GM19455 (cell line): ENCODE measurements around the gene ARHGAP24.
"Not testable (repeated sequence)": the region's sequence is repeated elsewhere in the genome, so short reads cannot be mapped to it uniquely, and the experiment has no call there.

Source experiments
- ATAC-seq: cut with Tn5 transposase; IDR thresholded peaks from one replicate; pipeline ENCODE4 v1.9.1; 2021; ENCODE audit not compliant: unreplicated experiment

The ARHGAP24 gene

DNA sequence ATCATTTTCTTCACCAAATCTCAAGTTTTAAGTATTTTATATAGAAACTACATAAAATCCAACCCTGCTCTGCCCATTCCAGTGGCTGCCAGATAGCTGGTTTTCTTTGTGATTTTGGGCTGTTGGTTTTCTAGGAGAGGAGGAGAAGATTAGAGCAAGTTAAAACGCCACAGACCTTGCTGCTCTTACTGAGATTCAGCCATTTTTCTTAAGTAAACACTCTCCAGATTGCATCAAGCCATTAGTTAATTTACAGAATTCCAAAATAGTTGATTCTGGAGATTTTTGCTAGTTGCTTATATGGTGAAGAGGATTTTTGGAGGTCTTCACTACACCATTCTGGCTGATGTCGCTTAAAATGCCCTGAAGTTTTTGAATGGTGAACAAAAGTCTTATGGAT lies 518.7 kb downstream of the ARHGAP24 start:
- no peak for ATAC-seq

DNA sequence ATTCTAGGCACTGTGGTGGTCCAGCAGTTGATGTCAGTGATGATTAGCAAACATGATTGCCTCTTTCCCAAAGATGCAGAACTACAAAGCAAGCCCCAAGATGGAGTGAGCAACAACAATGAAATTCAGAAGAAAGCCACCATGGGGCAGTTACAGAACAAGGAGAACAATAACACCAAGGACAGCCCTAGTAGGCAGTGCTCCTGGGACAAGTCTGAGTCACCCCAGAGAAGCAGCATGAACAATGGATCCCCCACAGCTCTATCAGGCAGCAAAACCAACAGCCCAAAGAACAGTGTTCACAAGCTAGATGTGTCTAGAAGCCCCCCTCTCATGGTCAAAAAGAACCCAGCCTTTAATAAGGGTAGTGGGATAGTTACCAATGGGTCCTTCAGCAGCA lies 519.6 kb downstream of the ARHGAP24 start:
- no peak for ATAC-seq

GRCh38 chr4:85995361-85995760 lies 520.4 kb downstream of the ARHGAP24 start:
- no peak for ATAC-seq

GRCh38 chr4:86001591-86001990 lies 526.6 kb downstream of the ARHGAP24 start:
- ATAC-seq = no peak

DNA sequence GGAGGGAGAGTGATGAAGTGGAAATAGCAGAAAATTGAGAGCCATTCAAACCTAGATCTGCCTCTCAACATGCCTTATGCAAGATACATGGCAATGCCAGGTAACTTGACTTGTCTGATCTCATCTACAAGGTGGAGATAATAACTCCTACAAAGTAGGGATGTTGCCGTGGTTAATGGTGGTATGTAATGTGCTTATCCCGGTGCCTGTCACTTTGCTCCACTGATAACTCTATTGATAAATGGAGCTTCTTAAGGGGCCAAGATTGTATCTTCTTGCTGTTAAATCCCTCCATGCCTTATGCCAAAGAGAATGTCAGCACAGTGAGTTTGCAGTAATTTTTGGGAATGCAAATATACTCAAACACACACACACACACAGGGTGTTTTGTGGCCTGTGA lies 529.1 kb downstream of the ARHGAP24 start:
- ATAC-seq = no peak

- ATAC-seq = no peak
These were observed 531.1 kb downstream of the ARHGAP24 start for GRCh38 chr4:86006057-86006456.

DNA sequence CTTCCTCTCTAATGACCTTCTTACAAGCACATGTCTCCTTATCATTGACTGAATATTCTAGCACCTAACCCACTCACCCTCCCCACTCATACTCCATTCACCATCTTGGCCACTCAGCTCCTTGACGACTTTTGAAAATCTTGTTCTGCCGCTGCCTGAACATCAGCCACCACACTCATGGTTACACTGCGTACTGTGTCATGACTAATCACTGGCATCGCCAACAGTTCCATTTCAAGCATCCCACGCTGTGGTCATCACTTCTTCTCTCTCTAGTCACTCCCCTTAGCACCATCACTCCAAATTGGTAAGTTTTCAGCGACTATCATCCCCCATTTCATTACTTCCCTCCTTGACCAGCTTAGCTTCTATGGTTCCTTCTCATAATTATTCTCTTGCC lies 532.1 kb downstream of the ARHGAP24 start:
- no peak for ATAC-seq

DNA sequence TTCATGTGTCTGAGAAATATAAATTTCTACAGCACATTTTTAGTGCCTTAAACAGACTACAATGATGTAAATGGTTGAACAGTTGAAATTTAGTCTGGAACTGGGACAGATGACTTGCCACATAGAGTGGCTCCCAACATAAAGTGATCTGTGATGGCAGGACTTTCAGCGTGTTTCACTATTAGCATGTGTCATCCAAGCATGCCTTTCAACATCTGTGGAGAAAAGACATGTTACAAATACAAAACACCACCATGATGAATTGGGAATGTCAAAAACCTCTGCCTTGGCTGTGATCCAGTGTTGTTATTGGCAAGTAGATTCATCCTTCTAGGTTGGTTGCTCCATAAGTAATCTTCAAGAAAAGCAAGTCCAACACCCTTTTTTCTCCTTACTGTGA lies 536.2 kb downstream of the ARHGAP24 start:
- ATAC-seq = no peak

DNA sequence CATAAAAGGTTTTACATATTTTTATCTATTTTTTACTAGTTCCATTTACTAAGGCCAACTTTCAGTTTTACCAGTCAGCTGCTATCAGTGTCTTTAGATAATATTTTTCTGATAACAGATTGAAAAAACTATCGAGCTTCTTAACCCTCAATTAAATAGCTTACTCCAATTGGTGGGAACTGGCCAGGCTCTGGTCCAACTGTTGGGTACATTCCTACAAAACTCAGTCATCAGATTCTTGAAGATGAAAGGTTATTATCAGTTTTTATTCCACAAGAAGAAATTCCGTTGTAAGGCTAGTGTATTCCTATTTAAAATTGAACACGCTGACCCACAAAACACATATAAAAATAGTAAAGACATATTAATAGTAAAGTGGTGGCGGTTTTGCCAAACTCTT lies 538.7 kb downstream of the ARHGAP24 start:
- ATAC-seq = no peak

DNA sequence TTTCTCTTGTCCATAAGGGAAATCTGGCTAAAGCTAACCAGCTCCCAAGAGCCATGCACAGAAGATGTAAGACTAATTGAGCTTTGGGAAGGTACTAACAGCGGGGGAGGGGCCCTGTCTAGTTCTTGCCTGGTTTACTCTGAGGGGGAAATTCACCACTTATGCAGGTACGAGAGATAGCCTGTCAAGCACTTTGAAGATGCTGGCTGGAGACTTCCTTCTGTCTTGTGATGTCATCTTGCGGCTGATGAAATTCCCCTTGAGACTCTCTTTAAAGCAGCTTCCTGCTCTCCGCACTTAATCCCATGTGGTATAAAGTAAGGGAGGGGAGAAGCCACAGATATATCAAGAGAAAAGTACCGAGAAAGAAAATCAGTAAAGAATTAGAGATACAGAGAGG lies 539.6 kb downstream of the ARHGAP24 start:
- ATAC-seq = no peak

DNA sequence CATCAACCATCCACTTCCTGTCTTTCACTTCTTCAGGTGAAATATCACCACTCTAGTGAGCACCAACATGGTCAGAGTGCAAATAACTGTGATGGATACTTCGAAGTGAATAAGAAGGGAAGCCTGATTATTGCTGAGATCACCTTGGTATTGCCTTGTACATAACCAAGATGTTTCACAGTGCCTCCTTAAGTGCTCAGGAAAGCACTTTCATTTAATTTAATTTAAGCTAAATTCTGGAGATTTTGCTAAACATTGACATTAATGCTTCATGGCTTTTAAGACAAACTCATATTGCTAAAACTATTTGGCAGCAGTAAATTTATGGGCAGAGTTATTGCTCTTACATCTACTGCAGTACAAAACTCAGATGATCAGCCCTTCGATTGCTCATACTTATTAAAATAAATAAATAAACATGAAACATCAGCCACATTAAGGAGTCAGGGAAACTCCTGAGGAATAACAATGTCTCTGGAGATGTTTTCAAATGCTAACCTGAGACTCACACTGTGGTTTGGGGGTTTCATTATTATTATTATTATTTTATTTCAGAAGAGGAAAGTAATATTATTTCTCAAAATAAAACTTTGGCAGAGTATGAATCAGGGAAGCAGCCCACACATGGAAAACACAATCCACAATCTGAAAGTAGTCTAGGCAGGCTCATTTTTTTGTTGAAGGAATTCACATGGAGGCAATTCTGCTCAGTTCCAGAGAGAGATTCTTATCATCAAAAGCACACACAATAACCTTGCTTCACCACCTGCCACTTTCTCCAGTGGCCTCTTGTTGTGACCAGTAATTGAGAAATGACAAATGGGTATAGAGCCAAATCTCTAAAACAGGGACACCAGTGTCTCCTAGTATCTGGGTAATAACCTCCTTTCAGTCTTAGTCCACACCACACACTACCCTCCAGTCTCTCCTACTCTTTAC lies 540.7 kb downstream of the ARHGAP24 start:
- ATAC-seq = no peak

DNA sequence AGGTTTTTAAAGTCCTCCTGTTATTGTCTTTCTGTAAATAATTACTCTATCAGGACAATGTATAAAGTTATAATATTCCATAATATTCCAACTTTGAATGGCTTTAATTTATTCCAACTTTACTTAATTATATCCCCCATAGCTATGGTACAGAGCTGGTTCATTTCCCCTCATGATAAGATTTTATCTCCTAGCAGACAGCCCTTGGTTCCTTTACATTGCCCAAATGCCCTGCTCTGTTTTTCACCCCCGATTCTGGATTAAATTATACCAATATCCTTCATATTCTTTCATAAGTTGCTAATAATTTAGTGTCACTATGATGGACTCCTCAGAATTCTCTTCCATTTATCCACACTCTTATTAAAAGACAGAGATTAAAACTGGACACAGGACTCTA lies 544.4 kb downstream of the ARHGAP24 start:
- no peak for ATAC-seq

DNA sequence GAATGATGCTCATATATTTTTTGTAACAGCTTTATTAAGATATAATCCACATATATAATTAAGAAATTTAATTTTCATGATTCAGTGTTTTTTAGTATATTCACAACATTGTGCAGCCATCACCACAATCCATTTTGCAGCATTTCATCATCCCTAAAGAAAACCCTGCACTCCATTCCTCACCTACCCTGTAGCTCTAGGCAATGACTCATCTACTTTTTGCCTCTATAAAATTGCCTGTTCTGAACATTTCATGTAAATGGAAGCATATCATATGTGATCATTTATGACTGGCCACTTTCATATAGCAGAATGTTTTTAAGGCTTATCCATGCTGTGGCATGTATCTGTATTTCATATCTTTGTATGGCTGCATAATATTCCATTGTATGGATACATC lies 545.0 kb downstream of the ARHGAP24 start:
- ATAC-seq = no peak

GRCh38 chr4:86021671-86022070 lies 546.7 kb downstream of the ARHGAP24 start:
- ATAC-seq = not testable (repeated sequence)

GRCh38 chr4:86026720-86027119 lies 551.8 kb downstream of the ARHGAP24 start:
- ATAC-seq = no peak

DNA sequence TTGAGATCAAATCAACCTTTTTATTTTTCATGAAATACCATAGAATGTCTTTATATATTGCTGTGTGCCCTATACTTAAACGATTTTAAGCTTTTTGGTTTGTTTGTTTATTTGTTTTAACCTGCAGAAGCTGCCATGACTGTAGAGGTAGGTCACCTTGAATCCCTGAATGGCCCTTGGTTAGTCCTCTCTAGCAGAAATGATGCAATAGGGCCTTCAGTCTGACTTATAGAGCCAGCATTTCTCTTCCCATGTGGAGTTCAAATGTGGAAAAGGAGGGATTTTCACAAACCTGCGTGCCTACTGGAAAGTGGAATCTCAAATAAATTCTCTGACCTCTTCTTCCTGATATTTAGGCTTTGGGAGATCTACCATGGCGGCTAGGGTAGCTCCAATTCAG lies 557.0 kb downstream of the ARHGAP24 start:
- ATAC-seq = no peak

- no peak for ATAC-seq
These were observed 557.6 kb downstream of the ARHGAP24 start for GRCh38 chr4:86032476-86033022.

DNA sequence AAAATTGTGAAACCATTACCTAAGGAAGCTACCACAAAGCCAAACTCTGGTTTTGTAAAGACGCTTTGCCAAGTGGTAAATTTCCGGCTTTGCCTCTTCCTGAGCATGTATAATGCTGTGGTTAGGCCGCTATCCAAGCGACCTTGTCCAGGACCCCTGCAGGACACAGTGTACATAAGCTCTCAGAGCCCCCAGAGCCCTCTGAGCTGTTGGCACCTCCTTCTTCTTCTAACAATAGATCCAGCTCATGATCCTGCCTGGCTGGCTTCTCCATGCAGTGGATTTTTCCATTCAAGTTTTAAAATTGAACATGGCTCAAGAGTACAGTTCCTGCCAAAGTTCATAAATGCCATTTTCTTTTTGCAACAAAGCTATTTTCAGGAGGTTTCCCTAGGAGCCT lies 558.2 kb downstream of the ARHGAP24 start:
- ATAC-seq = no peak

GRCh38 chr4:86034616-86035015 lies 559.7 kb downstream of the ARHGAP24 start:
- ATAC-seq = no peak

DNA sequence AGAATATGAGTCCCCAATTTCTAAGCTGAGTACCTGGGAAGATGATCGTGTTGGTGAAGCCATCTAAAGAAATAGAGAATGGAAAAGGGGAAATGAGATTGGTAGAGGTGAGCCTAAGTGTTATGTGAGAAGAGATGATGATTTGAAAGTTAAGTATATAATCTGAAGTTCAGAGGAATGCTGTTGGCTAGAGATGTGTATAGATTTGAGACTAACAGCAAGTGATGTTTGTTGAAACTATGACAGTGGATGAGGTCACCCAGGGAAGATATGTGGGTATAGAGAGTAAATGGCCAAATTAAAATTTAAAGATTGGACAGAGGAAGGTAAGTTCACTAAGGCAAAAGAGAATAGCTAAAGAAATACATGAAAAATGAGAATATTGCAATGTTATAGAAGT lies 560.7 kb downstream of the ARHGAP24 start:
- no peak for ATAC-seq

DNA sequence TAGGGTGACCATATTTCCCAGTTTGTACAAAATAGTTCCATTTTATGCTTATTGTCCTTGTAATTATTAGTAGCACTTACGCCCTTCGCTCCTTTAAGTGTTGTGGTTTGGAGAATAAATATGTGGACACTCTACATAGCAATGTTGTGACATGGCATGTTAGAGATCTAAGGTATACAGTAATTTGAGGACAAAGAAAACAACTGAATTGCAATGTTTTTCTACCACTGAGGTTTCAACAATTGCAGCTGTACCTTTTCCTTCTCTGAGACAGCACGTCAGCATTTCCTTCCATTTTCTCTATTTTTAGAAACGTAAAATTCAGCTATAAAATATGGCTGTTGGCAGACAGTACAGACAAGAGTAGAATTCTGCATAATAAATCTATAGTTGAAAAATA lies 561.8 kb downstream of the ARHGAP24 start:
- no peak for ATAC-seq

DNA sequence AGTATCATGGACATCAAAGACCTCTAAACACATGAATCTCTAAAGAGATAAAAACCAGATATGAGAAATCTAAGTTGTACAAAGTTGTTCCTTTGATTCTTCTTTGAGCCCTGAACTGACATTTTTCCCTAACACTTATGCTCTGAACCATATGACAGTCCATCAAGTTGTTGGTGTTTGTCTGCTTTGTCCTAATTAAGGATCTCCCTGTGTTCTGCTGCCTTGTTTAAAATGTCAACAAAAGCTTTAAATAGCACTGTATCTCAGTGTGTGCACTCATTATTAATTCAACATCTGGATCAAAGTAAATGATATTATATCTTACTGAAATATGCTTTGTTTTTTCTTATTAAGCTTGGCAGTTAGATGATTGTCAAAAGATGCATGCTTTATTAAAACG lies 563.1 kb downstream of the ARHGAP24 start:
- ATAC-seq = no peak
